Measurements from ENCODE around the gene ELMO1. TPM values are rescaled to one million over a fixed set of nuclear protein-coding genes. Genes with fewer than 3 reads are reported as not detected.

The ELMO1 gene
- polyA plus RNA-seq, 1 donor (not counting 4 experiments of a cell fraction or from before 2014, with no cell fraction given), result not detected

DNA sequence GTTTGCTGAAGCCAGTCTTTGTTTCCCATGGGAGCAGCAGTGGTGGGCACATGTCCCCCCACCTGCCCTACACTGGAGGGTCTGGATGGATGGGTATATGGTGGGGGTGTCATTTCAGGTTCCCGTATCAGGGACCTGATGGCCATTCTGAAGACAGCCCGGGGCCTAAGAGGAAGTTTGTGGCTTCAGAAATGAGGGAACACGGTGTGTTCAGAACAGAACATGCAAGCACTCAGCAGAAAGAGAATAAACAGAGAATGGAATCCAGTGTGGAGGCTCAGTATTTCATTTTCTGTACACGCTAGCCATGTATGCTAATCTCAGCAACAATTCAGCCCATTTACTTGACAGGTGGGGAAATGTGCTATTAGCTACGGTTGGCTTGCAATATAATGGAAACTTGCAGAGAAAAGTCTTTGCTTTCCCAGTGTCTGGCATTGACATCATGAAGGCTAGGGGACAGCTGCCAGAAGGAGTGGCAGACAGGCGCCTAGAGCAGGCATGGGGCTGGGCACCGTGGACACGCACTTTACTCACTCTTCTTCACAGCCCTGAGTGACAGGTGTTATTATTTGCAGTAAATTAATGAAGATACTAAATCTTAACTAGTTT, 98.6 kb downstream of the ELMO1 start:
- no peak overlapping the region for H3K27ac ChIP-seq (ENCODE audit: control insufficient read depth, insufficient read depth, low read length)
- H3K9me1 ChIP-seq (ENCODE audit: control insufficient read depth, extremely low read depth, insufficient read depth, low read length), result no peaks in the 10 kb centered on the region
- dilution Hi-C loops (cut with MboI; ENCODE audit: extremely low pct_ligation_motif_present, low sequenced_read_pairs), result no loop called here
- H3K27me3 ChIP-seq (ENCODE audit: control insufficient read depth, extremely low read depth, insufficient read depth, low read length), result no peaks in the 10 kb centered on the region
- no peak overlapping the region for H3K4me2 ChIP-seq (ENCODE audit: control insufficient read depth, extremely low read depth, insufficient read depth, low read depth, low read length)
- no peaks in the 10 kb centered on the region for H3K36me3 ChIP-seq (ENCODE audit: control insufficient read depth in 2 of 2, extremely low read depth in 1 of 2, insufficient read depth in 2 of 2, low read length in 2 of 2)
- H4K20me1 ChIP-seq (ENCODE audit: control insufficient read depth, extremely low read depth, insufficient read depth, low read length), result no peaks in the 10 kb centered on the region
- no peaks in the 10 kb centered on the region for H3K4me1 ChIP-seq (ENCODE audit: control insufficient read depth, extremely low read depth, insufficient read depth, low read length)
- TF ChIP-seq, protein P1, sequence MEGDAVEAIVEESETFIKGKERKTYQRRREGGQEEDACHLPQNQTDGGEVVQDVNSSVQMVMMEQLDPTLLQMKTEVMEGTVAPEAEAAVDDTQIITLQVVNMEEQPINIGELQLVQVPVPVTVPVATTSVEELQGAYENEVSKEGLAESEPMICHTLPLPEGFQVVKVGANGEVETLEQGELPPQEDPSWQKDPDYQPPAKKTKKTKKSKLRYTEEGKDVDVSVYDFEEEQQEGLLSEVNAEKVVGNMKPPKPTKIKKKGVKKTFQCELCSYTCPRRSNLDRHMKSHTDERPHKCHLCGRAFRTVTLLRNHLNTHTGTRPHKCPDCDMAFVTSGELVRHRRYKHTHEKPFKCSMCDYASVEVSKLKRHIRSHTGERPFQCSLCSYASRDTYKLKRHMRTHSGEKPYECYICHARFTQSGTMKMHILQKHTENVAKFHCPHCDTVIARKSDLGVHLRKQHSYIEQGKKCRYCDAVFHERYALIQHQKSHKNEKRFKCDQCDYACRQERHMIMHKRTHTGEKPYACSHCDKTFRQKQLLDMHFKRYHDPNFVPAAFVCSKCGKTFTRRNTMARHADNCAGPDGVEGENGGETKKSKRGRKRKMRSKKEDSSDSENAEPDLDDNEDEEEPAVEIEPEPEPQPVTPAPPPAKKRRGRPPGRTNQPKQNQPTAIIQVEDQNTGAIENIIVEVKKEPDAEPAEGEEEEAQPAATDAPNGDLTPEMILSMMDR (optimal IDR thresholded peaks at IDR 0.05 in 1 of 3, IDR thresholded peaks at IDR 0.05 in 1 of 3, conservative IDR thresholded peaks at IDR 0.05 in 1 of 3; ENCODE audit: extremely low read depth in 1 of 3, insufficient read depth in 2 of 3, low read length in 3 of 3), result no peak
- no peak for TF ChIP-seq EZH2 (IDR thresholded peaks at IDR 0.05; ENCODE audit: low read length)
- no peak overlapping the region for H3K9ac ChIP-seq (ENCODE audit: control insufficient read depth, extremely low read depth, insufficient read depth, low read length)
- no peaks in the 10 kb centered on the region for H3K79me2 ChIP-seq (ENCODE audit: control insufficient read depth, insufficient read depth, low read length)
- FAIRE-seq (no peak), DNase-seq (ENCODE audit: low read depth, low spot score) (no peak)
- H3K9me3 ChIP-seq (ENCODE audit: control insufficient read depth, low read depth, low read length), result no peaks in the 10 kb centered on the region
- no peak overlapping the region for H3K4me3 ChIP-seq (ENCODE audit: control insufficient read depth in 2 of 3, extremely low read depth in 1 of 3, insufficient read depth in 2 of 3, low read depth in 1 of 3, low read length in 3 of 3)
- H2AFZ ChIP-seq (ENCODE audit: control insufficient read depth, low read length), result no peak overlapping the region

DNA sequence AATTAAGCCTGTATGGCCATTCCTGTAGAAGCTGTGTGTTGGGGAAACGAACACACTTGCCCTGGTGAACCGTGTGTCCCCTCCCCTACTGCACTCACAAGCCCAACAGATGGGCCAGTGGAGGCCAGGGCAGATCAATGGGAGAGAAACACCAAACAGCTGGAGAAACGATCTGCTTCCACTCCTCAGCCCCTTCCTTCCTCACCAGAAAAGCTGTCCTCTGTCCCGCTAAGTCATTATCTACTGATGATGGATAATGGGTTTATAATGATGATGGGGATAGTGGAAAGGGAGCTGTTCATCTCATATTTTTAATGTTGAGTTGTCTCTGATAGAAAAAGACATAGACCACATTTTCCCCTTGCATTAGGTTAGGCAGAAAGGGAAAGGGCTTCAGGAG, 99.7 kb downstream of the ELMO1 start:
- no peaks in the 10 kb centered on the region for H4K20me1 ChIP-seq (ENCODE audit: control insufficient read depth, extremely low read depth, insufficient read depth, low read length)
- no peaks in the 10 kb centered on the region for H3K4me1 ChIP-seq (ENCODE audit: control insufficient read depth, extremely low read depth, insufficient read depth, low read length)
- TF ChIP-seq, protein P1 (optimal IDR thresholded peaks at IDR 0.05 in 1 of 3, IDR thresholded peaks at IDR 0.05 in 1 of 3, conservative IDR thresholded peaks at IDR 0.05 in 1 of 3; ENCODE audit: extremely low read depth in 1 of 3, insufficient read depth in 2 of 3, low read length in 3 of 3), result no peak
- no peak for TF ChIP-seq EZH2 (IDR thresholded peaks at IDR 0.05; ENCODE audit: low read length)
- H3K4me3 ChIP-seq (ENCODE audit: control insufficient read depth in 2 of 3, extremely low read depth in 1 of 3, insufficient read depth in 2 of 3, low read depth in 1 of 3, low read length in 3 of 3), result no peak overlapping the region
- FAIRE-seq (no peak), DNase-seq (ENCODE audit: low read depth, low spot score) (no peak)
- H3K9ac ChIP-seq (ENCODE audit: control insufficient read depth, extremely low read depth, insufficient read depth, low read length), result no peak overlapping the region
- dilution Hi-C loops (cut with MboI; ENCODE audit: extremely low pct_ligation_motif_present, low sequenced_read_pairs), result no loop called here
- no peaks in the 10 kb centered on the region for H3K9me3 ChIP-seq (ENCODE audit: control insufficient read depth, low read depth, low read length)
- no peaks in the 10 kb centered on the region for H3K27me3 ChIP-seq (ENCODE audit: control insufficient read depth, extremely low read depth, insufficient read depth, low read length)
- no peak overlapping the region for H3K4me2 ChIP-seq (ENCODE audit: control insufficient read depth, extremely low read depth, insufficient read depth, low read depth, low read length)
- no peaks in the 10 kb centered on the region for H3K36me3 ChIP-seq (ENCODE audit: control insufficient read depth in 2 of 2, extremely low read depth in 1 of 2, insufficient read depth in 2 of 2, low read length in 2 of 2)
- H3K9me1 ChIP-seq (ENCODE audit: control insufficient read depth, extremely low read depth, insufficient read depth, low read length), result no peaks in the 10 kb centered on the region
- no peak overlapping the region for H3K27ac ChIP-seq (ENCODE audit: control insufficient read depth, insufficient read depth, low read length)
- no peak overlapping the region for H2AFZ ChIP-seq (ENCODE audit: control insufficient read depth, low read length)
- no peaks in the 10 kb centered on the region for H3K79me2 ChIP-seq (ENCODE audit: control insufficient read depth, insufficient read depth, low read length)

Data from keratinocyte (primary cell).